ENCODE results near the gene RPRM.
A peak's percentile ranks its signal among the peaks of the same experiment; 100 is the strongest.
"Not testable (repeated sequence)": the region's sequence is repeated elsewhere in the genome, so short reads cannot be mapped to it uniquely, and the experiment has no call there.

RPRM gene

GRCh38 chr2:153478289-153479261, at the start of gene RPRM:
Gene RPRM (minus strand): TSS chr2:153478762. CDS start chr2:153478565, 197 bp downstream.
- peak; percentile 63 to 85 for DNase-seq

DNA sequence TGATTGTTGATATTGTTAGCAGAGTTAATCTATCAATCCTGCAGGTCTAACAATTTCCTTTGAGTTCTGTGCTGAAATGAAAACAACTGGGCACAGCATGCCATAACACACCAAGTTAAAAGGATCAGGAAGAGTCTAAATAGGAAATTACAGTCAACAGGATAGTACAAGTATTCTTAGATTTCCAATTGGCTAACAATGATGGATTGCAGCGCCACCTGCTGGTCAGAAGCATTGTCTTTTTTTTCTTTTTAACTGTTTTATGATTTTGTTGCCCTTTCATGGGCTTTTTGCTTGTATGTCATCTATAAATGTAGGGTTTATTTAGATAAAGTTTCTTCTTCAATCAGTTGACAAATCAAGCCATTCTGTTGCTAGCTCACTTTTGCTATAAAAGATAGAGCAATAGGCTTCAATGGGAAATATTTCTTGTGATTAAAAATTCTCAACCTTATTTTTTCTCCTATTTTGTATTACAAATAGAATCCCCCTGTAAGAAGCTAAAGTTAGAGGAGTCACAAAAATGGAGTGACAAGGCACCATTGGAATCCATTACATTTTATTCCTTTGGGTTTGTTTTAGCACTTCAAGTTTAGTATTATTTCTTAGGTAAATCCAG, 40.8 kb upstream of the RPRM start:
- DNase-seq = peak; percentile 22 to 54

DNA sequence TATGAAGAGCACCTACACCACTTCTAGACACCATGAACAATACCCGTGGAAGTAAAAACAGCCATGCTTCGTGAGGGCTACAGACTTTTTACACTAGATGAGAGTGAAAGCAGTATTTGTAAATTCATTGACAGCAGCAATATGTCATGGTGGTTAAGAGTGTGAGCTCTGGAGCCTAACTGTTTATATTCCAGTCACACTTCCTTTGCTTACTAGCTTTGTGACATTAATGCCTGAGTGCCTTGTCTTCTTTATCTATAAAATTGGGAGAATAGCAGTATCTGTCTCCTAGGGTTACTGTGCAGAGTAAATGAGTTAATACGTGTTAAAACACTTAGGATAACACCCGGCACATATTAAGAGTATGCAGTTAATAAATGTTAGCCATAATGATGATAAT, 33.8 kb upstream of the RPRM start:
- no peak for DNase-seq

- DNase-seq = no peak
These were observed 32.4 kb upstream of the RPRM start for GRCh38 chr2:153510996-153511395.

GRCh38 chr2:153509133-153509532, 30.6 kb upstream of the RPRM start:
- no peak for DNase-seq

- not testable (repeated sequence) for DNase-seq
These were observed 27.9 kb upstream of the RPRM start for GRCh38 chr2:153506499-153506898.

DNA sequence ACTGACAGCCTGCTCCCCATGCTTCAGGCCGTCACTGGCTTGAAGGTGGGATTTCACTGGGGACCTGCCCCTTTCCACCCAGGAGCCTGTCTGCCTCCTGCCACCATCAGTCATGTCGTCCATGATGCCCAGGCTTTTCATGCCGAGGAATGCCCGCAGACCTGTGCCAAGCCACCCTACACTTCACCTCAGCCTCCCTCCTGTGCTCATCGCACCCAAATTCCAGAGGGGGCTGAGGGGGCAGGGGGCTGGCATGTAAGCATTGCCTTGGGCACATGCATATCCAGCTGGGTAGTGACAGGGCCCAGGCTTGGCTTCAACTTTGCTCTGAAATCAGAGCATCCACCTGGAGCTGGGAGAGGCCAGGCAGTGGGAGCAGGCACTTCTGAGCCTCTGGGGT, 20.9 kb upstream of the RPRM start:
- DNase-seq = no peak

DNA sequence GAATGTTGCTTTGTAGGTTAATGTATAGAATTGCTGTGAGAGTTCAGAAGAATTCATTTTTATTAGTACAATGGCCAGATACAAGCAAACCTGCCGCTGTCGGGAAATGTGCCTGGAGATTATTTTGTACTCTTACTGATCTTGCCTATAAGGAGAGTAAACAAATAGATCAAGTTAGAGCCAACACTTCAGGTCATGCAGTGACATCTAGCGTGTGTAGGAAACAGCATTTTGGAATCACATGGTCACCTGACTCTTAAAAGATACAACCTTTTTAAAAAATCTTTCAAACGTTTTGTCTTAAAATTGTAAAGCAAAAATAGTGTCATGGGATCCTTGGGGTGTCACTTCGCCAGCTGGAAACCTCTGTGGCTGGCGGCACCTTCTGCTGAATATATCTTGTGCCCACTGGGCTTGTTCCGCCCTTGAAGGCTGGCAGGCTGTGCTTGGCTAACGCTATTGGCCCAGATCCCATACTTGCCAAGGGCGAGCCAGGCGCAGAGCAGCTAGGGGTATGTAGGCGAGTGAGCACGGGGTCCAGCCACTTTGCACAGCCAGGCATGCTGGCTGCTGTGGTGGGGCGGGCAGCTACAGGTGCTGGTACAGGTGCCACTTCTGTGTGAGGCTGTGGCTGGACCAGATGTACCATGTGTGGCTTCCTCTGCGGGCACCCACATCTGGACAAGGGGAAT, 19.5 kb upstream of the RPRM start:
- no peak for DNase-seq

DNA sequence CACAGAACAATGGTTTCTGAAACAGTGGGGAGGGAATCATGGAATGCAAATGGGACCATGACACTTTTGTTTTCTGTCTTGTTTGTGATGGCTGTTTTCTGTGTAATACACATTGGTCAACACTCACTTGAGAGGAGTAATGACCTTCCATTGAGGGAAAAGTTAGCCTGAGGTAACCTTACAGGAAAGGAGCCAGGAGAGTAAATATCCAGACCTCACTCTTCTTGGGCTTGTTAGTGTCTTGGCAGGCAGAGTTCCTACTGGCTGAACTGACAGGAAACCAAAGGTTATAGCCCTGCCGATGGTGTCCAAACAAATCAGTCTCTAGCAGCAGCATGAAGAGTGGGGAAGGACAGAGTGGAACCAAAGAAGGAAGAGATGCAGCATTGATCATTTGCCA, 17.2 kb upstream of the RPRM start:
- no peak for DNase-seq

DNA sequence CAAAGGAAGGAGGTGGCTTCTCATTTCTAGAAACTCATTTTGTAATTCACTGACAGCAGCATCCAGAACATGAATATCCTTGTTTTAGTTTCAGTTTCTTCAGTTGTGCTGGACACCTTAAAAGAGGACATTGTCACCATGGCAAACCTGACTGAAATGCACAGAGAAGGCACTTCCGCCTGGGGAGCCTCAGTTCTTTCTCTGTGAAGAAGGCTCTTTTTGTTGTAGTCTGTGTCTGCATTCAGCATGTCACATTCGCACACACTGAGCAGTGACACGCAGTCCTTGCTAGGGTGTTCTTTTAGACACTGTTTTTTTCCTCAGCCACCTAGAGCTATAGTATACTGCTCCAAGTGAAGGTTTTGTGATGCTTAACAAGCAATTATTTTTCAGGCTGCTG, 9.5 kb upstream of the RPRM start:
- DNase-seq = no peak

- DNase-seq = no peak
These were observed 8.9 kb upstream of the RPRM start for GRCh38 chr2:153487448-153487847.

DNA sequence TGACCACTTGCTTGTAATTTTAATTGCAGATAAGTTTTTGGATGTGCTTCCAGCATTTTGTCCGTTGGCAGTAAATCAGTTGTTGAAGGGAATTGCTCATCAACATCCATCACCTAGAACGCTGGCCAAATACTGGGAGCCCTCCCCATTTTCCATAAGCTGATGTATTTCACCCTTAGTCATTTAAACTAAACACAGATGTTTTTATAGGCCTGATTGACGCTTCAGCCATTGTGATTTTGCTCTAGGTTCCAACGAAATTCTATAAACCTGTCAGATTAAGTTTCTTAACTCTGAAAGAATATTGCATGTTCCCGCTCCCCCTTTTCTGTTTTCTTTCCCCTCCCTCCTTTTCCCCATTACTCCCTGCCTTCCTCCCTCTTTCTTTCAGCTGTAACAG, 1.0 kb upstream of the RPRM start:
- no peak for DNase-seq

- DNase-seq = peak in 1 of 2 experiments; percentile 13
These were observed 800 bp downstream of the RPRM start for GRCh38 chr2:153477636-153478288.

DNA sequence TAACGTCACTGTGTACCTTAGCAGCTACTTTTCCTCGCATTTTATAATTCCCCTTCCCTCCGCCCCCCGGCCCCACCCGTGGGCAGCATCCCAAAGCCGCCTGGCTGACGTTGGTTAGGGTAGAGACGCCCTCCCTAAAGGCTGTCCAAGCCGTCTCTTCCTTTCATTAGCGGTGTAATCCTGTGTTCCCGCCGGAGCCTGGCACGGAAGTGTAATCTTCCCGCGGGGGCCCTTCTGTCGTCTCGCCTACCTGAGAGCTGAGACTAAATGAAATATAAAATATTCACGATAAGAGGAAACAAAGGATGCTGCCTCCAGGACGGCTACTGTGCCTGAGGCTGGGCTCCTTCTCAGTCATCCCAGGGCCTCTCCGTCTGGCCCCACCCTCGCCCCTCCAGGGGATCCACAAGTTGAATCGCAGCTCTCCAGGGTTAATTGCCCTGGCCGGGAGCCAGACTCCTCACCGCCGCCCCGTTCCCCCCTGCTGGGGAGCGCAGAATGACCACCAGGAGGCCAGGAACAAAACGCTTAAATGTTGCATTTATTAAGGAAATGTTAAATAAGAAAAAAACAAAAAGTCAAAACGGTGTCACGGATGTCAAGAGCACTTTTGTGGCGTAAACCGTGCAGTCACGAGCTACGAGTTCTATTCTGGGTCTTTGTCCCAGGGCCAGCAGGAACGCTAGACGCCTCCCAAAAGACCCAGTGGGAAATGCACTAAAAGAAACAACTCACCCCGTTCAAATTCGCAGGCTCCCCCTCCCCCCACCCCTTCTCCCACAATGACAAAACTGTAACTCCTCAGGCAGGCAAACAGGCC, 1.5 kb downstream of the RPRM start:
- peak in 1 of 2 experiments; percentile 31 for DNase-seq

GRCh38 chr2:153476491-153476815, 2.1 kb downstream of the RPRM start:
- DNase-seq = no peak

- no peak for DNase-seq
These were observed 3.6 kb downstream of the RPRM start for GRCh38 chr2:153474876-153475435.

DNA sequence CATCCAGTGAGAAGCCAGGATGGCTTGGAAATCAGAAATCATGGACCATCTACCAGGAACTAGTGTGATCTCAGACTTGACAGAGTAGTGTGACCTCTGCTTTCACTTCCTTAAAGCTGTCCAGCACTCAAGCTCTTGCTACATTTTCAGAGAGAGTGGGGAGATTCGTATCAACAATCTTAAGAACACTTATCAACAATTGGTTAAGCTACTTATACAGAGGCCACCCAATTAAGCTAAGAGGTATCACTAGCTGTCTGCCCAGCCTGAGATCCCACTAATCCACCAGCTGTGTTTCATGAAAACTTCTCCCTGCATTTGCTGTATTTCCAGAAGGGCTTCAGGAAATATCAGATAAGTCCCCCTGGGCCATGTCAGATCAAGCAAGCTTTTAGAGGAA, 4.2 kb downstream of the RPRM start:
- DNase-seq = no peak

DNA sequence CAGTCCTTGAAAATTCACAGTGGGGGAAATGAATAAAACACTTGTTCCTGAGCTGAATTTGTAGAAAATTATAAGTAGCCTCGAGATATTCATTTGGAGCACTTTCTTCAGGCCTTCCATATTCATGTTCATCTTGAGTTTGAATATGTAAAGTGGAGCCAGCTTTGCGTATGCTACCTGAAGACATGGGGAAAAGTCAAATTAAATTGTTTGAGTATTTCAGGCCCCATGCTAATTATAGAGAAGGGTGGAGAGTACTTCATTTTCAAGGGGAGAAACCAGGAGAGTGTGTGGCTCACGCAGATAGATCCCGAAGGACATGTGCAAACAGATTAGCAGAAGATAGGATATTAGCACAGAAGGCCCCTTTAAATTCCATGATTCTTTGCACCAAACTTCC, 7.7 kb downstream of the RPRM start:
- no peak for DNase-seq

DNA sequence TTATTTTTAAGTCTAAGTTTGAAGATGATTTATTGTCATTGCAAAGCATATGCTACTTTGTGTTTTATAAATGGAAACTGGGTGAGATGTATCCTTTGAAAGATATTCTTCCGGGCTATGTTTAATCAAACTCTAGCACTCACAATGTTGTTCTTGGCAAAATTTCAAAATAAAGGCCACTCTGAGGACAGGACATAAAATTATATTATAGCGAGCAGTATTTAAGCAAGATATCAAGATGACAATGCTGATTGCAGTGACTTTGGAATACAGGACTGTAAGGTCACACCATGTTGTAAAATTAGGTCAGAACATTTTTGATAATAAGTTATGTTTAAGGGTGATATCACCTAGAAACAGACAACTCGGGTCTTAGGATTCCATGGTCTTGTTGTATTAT, 14.2 kb downstream of the RPRM start:
- no peak for DNase-seq

GRCh38 chr2:153462338-153462859, 16.2 kb downstream of the RPRM start:
- DNase-seq = no peak

GRCh38 chr2:153461453-153461852, 17.1 kb downstream of the RPRM start:
- DNase-seq = no peak

GRCh38 chr2:153455861-153456260, 22.7 kb downstream of the RPRM start:
- DNase-seq = no peak

All from NCI-H1930 (cell line).